Measurements from ENCODE around the gene RAB22A.

RAB22A gene

DNA sequence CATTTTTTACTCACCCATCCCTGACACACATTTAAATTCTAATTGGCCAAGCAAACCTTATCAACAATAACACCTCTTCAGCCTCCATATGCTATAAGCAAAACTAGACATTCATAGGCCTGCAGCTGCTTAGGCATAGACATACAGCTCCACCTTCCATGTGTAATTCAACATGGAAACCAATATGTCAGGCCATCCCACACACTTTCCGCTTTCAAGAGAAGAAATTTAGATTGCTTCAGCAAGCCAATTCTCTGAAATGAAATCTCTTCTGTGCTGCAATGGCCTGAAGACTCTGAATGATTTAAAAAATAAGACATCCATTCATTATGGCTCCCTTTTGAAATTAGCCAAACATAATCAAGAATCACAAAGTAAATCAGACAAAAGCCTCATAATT is 4.5 kb upstream of the RAB22A start:
- DNase-seq, result no peak

DNA sequence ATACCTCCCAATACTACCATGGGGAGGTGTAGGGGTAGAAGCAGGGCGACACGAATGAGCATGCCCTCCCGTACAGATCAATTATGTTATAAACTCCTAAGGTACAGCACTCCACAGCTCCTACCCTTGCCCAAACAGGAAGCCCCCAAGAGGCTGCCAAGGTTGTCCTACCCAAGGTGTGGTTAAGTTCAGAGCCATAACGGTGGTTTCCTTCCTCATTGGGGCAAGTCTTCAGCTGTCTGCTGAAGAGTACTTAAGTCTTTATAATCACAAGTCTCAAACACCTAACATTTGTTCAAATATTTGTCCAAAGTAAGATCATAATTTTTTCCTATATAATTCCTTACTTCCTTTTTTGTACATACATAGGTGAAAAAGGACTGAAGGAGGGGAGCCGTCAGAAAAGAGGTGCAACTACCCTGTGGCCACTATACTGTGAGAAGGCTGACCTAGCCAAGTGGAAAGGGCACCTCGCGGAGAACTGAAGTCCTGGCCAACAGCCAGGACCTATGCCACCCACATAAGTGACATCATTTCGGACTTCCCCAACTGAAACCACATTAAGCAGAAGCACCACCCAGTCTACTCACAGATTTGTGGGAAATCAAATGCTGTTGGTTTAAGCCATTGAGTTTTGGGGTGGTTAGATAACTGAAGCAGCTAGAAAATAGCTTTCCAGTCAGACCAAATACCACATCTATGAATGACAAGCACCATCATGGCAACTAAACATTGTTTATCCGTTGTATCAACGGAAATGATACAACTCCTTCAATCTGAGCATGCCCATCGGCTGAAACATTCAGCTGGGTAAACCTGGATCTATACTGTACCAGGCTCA is 2.9 kb upstream of the RAB22A start:
- DNase-seq, result no peak

DNA sequence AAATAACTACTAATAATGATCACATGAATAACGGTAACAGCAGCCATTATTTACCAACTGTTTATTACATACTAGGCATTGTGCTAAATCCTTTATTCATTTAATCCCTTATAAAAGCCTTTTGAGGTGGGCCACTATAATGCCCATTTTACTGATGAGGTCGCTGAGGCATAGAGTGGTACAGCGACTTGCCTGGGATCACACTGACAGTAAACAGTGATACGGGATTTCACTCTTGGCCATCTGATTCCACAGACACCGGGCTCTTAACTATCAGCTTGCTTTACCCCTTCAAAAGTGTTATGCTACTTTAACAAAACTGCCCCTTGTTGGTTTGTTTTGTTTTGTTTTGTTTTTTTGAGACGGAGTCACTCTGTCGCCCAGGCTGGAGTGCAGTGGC is 2.2 kb upstream of the RAB22A start:
- no peak for DNase-seq

DNA sequence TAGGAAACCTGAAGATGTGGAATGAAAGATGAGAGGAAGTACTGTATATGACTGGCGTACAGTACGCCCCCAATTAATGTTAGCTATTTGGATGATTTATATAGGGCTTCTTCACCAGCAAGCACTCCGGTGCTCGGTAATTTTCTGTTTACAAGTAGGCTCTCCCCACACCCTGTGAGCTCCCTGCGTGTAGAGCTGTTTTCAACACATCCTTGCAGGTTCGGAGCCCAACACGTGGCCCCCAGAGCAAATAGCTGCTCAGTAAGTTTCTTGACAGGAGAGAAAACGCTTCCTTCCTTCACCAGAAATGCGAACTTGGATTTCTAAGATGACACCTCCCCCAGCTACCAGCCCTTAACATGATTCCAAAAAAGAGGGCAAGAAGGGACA is 1.2 kb upstream of the RAB22A start:
- DNase-seq, result no peak

DNA sequence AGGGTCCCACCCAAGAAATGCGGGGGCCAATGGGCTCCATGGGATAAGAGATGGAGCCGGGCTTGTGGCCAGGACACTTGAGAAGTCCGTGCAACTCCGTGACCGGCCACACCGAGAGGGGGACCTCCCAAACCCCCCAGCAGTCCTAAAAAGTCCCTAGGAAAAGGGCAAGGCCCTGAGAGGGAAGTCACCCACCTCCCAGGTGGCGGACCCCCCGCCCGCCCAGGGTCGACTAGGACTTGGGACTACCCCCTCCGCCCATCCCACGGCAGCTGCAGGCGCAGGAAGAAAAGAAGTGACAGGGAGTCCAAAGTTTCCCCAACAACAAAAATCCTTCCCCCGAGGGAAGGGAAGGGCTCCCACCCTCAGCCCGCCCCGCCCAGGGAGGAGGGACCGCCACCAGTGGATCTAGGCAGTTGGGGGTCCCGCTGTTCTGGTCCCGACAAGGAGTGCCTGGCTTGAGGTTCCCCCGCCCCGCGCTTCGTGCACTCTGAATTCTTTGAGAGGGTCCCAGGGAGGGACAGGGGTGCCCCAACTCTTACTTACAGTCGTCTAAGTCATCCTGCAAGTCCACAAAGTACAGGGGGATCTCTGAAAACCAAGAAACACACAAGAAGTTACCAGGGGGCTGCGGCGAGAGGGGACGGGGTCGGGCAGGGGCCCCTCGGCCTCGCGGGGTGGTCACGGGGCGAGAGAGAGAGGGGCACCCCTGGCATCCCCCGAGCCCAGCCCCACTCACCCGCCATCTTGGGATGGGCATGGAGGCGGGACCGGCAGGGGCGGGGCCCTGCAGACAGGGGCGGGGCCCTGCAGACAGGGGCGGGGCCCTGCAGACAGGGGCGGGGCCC is 611 bp upstream of the RAB22A start:
- DNase-seq, result peak; percentile 61

DNA sequence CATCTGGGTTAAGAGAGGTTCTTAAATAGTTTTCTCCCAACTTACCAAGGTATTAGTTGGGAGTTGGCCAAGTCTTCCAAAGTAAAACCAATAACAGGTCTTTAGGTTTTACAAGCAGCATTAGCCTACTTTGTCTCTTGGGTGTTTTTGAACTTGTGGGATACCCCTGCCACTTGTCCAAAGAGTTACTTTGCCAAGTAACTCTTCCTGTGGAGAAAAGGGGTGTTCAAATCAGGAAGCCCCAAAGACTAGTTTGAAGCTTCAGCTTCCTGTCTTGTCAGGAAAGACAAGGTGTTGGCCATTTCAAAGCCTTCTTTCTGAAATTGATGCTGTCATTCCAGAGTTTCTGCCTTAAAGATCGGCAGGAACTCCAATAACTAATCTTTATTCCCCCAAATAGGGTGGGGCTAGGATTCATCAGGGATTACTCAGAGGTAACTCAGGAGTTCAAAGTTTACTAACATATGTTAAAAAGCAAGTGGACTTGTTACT is 822 bp downstream of the RAB22A start:
- peak; percentile 36 for DNase-seq

DNA sequence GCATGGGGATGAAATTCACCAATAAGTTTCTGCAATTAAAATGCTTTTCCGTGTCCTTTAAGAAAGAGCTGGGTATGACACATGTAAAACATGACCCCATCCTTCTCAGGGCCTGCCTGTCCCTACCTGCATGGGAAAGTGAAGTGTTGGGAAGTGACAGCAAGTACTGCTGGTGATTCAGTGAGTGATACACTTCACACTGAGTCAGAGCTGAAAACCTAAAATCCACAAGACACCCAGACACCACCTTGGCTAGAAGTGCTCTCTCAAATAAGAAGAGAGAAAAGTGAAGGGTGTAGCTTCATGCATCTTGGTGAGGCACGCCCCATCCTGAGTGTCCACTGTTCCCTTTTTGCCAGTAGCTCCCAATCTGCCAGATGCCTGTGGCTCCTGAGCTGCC is 3.3 kb downstream of the RAB22A start:
- DNase-seq, result no peak

DNA sequence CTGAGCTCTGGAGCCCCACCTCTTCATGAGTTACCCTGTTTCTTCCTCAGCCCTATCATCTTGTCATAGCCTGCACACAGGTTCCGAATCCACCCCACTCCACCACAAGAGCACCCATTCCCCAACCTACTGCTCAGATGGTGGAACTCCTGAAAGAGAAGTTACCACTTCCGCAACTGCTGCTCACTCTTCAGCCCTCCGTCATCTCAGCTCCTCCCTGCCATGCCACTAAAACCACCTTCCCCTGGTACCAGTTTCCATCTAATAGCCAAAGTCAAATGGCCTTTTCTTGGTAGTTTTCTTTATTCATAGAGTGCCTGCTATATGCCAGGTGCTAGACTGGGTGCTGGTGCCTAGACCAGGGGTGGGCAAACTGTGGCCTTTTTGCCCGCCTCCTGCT is 3.9 kb downstream of the RAB22A start:
- DNase-seq, result no peak

DNA sequence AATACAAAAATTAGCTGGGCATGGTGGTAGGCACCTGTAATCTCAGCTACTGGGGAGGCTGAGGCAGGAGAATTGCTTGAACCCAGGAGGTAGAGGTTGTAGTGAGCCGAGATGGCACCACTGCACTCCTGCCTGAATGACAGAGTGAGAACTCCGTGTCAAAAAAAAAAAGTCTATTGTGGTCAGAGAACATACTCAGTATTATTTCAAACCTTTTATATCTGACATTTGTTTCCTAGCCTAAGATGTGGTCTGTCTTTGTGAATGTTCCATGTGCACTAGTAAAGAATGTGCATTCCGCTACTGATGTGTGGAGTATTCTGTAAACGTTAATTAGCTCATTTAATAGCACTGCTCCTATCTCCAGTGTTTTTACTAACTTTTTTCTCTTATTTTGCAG is 11.7 kb downstream of the RAB22A start:
- no peak for DNase-seq

DNA sequence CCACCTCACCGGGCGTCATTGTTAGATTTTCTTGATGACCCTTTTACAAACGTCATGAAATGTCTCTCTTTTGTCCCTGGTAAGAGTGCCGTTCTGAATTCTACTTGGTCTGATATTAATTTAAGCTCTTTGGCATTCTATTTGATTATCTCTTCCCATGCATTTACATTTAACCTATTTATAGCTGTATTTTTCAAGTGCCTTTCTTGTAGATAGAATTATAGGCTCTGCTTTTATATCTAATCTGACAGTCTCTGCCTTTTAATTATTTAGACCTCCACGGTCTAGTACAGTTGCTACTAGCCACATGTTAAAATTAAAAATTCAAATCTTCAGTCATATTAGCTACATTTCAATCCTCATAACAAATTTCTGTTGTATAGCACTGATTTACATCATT is 12.6 kb downstream of the RAB22A start:
- DNase-seq, result no peak

DNA sequence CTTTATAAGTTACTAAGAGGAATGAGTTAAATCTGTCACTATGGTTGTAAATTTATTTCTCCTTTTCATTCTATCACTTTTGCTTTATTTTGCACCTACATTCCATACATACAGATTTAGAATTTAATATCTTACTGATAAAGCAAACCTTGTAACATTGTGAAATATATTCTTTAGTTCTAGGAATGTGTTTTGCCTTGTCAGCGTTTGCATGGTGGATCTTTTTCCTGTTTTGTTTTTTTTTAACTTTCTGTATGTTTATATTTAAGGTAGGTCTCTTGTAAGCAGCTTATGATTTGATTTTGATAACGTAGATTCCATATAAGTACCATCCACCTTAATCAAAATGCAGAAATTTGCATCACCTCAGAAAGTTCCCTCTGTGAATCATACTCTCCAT is 16.4 kb downstream of the RAB22A start:
- DNase-seq, result no peak

DNA sequence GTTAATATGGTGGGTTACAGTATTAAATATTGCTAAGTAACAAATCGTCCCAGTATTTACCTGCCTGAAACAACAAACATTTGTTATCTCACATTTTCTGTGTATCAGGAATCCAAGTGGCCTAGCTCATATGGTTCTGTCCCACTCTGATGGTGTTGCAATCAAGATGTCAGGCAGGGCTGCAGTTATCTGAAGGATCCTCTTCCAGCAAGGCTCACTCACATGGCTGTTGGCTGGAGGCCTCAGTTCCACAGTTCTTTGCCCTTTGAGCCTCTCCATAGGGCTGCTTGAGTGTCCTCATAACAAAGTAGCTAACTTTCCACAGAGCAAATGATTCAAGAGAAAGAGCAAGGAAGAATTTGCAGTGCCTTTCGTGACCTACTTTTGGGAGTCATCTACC is 17.7 kb downstream of the RAB22A start:
- no peak for DNase-seq

DNA sequence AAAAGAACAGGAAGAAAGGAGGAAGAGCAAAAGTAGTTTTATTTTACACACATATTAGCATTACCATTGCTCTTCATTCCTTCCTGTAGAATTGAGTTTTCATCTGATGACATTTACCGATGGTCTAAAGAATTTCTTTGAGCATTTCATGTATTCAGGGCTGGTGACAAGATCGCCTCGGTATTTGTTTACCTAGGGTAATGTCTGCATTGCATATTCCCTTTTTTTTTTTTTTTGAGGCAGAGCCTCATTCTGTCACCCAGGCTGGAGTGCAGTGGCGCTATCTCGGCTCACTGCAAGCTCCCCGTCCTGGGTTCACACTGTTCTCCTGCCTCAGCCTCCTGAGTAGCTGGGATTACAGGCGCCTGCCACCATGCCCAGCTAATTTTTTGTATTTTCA is 19.3 kb downstream of the RAB22A start:
- DNase-seq, result no peak

DNA sequence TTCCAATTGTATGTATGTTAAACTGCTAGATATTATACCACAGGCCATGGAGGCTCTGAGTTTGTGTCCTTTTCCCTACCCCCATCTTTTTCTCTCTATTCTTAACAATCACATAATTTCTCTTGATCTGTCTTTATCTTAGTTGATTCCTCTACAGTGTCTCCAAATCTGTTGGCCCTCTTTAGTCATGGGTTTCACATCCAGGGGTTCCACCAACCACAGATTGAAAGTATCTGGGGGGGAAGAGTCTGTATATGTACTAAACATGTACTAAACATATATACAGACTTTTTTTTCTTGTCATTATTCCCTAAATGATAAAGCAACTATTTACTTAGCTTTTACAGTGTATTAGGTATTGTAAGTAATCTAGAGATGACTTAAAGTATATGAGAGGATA is 20.2 kb downstream of the RAB22A start:
- DNase-seq, result no peak

DNA sequence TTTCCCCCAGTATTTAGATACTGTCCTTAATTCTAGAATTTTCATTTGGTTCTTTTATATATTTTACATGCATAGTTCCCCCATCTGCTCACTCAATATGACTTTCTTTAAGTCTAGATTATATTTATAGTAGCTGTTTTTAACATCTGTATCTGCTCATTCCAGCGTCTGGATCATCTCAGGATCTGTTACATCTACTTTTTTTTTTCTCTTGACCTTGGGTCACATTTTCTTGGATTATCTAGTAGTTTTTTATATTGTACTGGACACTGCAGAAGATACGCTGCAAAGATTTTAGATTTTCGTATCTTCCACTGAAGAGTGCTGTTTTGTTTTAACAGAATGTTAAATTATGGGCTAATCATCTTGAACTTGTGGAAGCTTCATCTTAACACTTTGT is 20.7 kb downstream of the RAB22A start:
- DNase-seq, result no peak

DNA sequence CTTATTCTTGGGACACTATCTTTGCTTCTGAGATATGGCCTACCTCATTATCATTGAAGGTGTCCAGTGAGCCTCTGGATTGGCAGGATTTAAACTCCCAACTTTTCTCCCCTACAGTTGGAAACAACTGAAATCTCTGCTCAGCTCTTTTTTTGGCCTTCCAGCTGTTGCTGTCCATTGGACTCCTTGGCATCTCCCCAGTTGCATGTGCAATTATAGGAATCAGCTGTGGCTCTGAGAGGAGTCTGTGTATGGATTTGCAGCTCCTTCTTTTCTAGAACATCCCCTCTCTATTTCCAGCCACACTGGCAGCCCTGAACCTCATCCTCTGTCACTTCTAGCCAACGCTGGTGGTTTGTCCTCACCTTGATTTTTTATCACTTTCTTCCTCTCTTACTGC is 21.2 kb downstream of the RAB22A start:
- DNase-seq, result no peak

DNA sequence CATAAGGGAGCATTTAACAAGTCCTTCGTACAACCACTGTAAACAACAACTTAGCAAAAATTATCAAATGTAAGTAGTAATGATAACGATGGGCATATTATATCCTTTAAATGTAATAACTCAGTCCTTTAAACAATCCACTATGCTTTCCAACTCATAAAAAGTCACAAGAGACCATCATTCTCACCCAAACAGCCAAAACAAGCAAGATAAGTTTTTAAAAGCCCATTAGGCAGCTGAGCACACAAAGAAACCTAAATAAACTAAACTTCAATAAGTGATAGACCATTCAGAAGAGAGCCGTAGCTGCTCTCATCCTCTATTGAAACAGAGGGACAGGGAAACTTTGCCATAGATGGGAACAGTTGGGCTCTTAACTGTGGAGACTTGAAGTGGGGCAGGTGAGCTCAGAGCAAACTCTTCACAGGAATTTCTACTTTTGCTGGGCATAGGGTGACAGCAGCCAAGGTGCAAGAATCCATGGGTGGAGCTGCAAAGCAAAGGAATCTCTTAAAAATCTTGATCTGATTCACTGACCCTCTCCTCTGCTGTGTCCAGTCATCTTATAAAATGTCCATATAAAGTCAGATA is 22.5 kb downstream of the RAB22A start:
- no peak for DNase-seq

DNA sequence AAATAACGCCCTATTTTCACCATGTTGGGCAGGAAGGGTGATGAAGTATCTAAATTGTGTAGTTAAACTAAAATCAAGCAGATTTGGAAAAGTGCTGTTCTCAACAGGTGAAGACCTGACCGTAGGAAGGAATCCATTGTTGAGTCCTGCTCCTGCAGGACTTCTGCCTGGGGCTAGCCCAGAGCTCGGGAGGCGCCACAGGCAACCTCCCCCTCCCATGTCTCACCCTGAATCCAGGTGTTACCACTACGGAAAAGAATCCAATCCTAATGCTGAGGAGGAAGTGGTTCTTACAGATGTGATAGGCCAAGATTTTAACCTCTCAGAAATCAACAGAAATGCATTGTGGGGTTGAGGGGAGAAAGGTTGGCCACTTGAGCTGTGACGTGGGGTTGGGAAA is 30.2 kb downstream of the RAB22A start:
- DNase-seq, result no peak

DNA sequence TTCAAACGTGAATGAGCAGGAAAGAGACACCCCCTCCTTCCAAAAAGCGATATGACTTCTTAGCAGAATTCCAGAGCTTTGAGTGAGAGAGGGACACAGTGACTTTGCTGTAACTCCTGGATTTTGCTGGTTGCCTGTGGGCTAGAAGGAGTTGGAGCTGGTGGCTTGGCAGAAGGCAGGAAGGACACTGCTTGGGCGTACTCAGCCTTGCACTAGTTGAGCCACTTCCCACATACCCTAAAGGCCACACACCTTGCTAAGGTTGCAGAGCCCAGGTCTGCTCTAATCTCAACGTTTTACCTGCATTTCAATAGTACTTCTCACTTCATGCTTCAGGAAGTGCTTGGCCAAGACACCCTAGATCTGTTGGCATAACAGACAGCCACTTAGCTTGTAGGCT is 30.6 kb downstream of the RAB22A start:
- no peak for DNase-seq

DNA sequence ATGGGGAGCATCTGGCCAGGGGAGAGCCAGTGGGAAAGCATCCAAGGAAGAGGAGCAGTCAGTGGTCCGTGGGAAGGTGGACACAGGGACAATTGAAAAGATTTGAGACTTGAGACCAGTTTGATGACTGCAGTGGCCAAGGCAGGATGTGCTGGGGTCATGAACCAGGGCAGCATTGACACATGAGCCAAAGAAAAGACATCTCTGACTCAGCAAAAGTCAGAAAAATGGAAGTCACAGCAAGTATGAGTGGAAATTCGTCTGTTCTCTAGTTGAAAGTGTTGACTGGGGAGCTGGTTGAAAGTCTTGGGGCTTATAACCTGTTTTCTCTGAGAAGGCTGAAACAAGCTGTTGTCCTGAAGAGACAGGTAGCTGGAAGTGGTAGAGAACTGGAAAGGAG is 31.3 kb downstream of the RAB22A start:
- no peak for DNase-seq

DNA sequence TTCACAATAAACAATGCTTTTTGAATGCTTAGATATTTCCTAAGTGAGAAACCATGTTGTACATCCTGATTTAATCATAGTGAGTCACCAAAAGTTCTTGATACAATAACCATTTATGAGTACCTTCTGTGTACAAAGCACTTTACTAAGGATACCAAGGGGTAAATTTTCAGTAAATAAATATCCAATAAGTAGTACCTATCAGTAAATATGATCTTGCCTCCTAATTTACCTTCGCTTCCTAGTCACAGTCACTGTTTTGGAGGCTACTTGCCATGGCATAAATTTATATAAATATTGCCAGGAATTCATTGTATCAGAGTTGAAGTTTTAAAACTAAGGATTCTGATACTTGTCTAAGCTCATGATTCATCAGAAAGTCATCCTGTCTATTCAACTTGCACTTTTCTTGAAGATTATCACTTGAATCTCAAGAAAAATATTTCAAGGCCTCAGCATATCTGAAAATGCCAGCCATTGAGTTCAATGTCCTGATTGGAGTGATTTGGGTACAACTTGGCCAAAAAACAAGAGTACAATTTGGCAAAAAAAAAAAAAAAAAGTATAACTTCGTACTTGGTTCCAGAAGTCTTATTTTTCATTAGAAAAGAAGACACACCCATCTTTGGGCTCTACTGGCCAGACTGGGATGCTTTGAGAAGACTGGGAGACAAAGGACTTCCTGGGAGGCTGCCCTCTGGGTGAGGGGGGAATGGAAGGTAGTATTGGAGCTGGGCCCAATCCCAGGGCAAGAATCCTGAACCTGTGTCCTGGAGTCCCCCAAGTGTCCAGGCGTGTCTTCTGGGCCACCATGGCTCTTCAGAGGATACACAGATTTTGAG is 32.8 kb downstream of the RAB22A start:
- no peak for DNase-seq

DNA sequence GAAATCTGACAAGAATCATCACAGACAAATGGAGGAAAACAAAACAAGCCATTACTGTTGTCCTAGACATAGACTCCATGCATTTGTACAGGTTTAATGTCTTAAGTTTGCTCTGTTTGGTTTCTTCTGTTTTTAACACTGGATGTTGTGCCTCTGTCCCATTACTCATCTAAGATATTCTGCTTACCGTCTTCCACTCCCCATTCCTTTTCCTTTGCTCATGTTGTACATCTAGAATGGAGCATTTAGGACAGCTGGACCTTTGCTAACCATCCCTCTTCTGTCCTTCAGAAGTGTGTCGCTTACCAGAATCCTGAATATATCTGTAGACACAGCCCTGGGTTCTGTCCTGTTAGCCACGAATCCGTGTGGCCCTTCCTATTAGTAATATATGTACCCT is 35.2 kb downstream of the RAB22A start:
- DNase-seq, result no peak

DNA sequence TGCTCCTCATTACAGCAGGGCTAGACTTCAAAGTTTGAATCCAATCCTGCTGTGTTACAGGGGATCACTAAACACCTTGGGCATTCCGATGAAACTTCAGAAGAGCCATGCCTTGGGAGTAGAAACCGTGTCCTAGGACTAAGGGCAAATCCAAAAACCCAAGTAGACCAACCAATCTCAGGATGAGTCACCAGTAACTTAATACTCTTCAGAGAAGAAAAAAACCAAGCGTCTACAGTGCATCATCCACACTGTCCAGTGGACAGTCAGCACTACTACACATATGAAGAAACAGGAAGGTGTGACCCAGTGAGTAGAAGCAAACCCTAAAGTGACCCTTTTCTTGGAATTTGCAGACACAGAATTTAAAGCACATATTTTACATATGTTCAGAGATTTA is 40.1 kb downstream of the RAB22A start:
- no peak for DNase-seq

All from NCI-H146 (cell line).